Activated CD8-positive, alpha-beta T cell treated with anti-CD3 and anti-CD28 coated beads, Interleukin-2, amount 10 ng/mL, durations not matched to agents 7 days and 5 days (primary cell): ENCODE measurements around the gene POLR3F. TPM values are rescaled to one million over a fixed set of nuclear protein-coding genes. Genes with fewer than 3 reads are reported as not detected.
"Not testable (repeated sequence)": the region's sequence is repeated elsewhere in the genome, so short reads cannot be mapped to it uniquely, and the experiment has no call there.

Experiments
- ATAC-seq: fragments of 150-1000 bp; cut with Tn5 transposase; one replicate; pipeline ENCODE4 v1.10.0; 2021; ENCODE audit warnings: moderate library complexity
- CTCF ChIA-PET: fragments of 350-600 bp; sonication (Branson Sonifier 250); formaldehyde crosslinking; loops from one replicate; lab custom pipeline; 2021; ENCODE audit warnings: antibody characterized with exemption; lab: Charles Lee
- POLR2A ChIA-PET: fragments of 350-600 bp; sonication (Branson Sonifier 250); formaldehyde crosslinking; loops from one replicate; lab custom pipeline; 2021; ENCODE audit warnings: antibody characterized with exemption; lab: Charles Lee
- DNase-seq: peaks from one replicate; pipeline ENCODE4 v3.0.0-alpha.2; 2020
- H3K27ac Mint-ChIP-seq: one replicate; pipeline ENCODE4 v1.8.0; 2021; ENCODE audit warnings: mild to moderate bottlenecking, mixed read lengths
- H3K27me3 Mint-ChIP-seq: one replicate; pipeline ENCODE4 v1.8.0; 2021; ENCODE audit warnings: low read depth, mixed read lengths
- H3K36me3 Mint-ChIP-seq: one replicate; pipeline ENCODE4 v1.8.0; 2021; ENCODE audit warnings: low read depth, mixed read lengths
- H3K4me1 Mint-ChIP-seq: one replicate; pipeline ENCODE4 v1.8.0; 2021; ENCODE audit warnings: low read depth, mixed read lengths
- H3K4me3 Mint-ChIP-seq: one replicate; pipeline ENCODE4 v1.8.0; 2021; ENCODE audit warnings: mild to moderate bottlenecking, mixed read lengths
- H3K9me3 Mint-ChIP-seq: one replicate; pipeline ENCODE4 v1.8.0; 2022; ENCODE audit warnings: mixed read lengths; ENCODE audit not compliant: insufficient read depth
- total RNA-seq, 2 experiments: library from RNA; stranded (reverse); gene quantifications; one replicate each; pipeline ENCODE4 v1.2.3, GENCODE V29; 2021

The POLR3F gene
- total RNA-seq, 2 experiments from 2014 or later = 8.3 to 8.4 TPM

GRCh38 chr20:18506744-18507143 lies 39.6 kb downstream of the POLR3F start:
- peak; percentile 42 for DNase-seq
- Mint-ChIP-seq H3K9me3 (no peaks in the 10 kb centered on the region), H3K4me3 (peak overlapping the region; percentile 94), H3K36me3 (peaks cover 29% of the 10 kb centered on the region), H3K4me1 (peaks cover 51% of the 10 kb centered on the region), H3K27ac (peak overlapping the region; percentile 99), H3K27me3 (no peaks in the 10 kb centered on the region)
- ATAC-seq = no peak
- ChIA-PET POLR2A (interaction anchor here (0.7 to 3.1 kb wide), 13 partner anchors 8 to 541 kb away, joined by 3 to 54 read pairs (median 4); partner anchors contain the start of genes DZANK1, POLR3F, RBBP9 and SMIM26), CTCF (interaction anchor here (0.9 to 3.9 kb wide), 10 partner anchors 9 to 93 kb away, joined by 3 to 34 read pairs (median 3); partner anchors contain the start of genes POLR3F and RBBP9)

GRCh38 chr20:18507218-18508191 lies 40.3 kb downstream of the POLR3F start, which contains the start of gene SEC23B:
TSS of gene SEC23B (plus strand) at chr20:18507940. CDS start at chr20:18510836, 2,896 bp downstream.
- ChIA-PET CTCF (interaction anchor here (0.9 to 3.9 kb wide), 9 partner anchors 10 to 94 kb away, joined by 3 to 34 read pairs (median 3); partner anchors contain the start of genes POLR3F and RBBP9), POLR2A (interaction anchor here (0.5 to 3.1 kb wide), 17 partner anchors 8 to 542 kb away, joined by 3 to 54 read pairs (median 4); partner anchors contain the start of genes DZANK1, POLR3F, RBBP9 and SMIM26)
- peaks cover 54% of the 10 kb centered on the region for H3K4me1 Mint-ChIP-seq
- peaks cover 34% of the 10 kb centered on the region for H3K36me3 Mint-ChIP-seq
- no peaks in the 10 kb centered on the region for H3K27me3 Mint-ChIP-seq
- DNase-seq (peak; percentile 98), ATAC-seq (peak; percentile 95)
- H3K9me3 Mint-ChIP-seq = no peaks in the 10 kb centered on the region
- peak within 1 kb of the TSS; percentile 99 for H3K27ac Mint-ChIP-seq
- peak within 1 kb of the TSS; percentile 94 for H3K4me3 Mint-ChIP-seq

DNA sequence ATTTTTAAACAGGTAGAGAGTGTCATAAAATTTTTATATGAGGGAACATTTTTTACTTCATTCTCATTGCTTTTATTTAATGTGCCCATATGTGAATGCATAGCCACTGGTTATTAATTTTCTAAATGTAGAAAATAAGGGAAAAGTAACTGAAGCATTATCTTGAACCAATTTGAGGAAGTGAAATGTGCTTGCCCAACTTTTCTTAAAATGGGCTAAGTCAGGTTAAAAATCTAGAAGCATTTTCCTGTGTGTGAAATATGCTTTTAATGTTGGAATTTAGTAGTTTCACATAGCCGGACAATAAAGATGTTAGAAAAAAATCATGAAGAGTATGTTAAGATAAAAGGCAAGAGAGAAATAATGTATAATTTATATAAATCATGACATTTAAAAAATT lies 44.4 kb downstream of the POLR3F start:
- Mint-ChIP-seq H3K36me3 (peaks cover 53% of the 10 kb centered on the region), H3K4me1 (peaks cover 55% of the 10 kb centered on the region), H3K4me3 (no peak overlapping the region), H3K27me3 (no peaks in the 10 kb centered on the region), H3K9me3 (no peaks in the 10 kb centered on the region), H3K27ac (no peak overlapping the region)
- CTCF ChIA-PET = no interaction called here
- POLR2A ChIA-PET = no interaction called here
- DNase-seq (no peak), ATAC-seq (no peak)

DNA sequence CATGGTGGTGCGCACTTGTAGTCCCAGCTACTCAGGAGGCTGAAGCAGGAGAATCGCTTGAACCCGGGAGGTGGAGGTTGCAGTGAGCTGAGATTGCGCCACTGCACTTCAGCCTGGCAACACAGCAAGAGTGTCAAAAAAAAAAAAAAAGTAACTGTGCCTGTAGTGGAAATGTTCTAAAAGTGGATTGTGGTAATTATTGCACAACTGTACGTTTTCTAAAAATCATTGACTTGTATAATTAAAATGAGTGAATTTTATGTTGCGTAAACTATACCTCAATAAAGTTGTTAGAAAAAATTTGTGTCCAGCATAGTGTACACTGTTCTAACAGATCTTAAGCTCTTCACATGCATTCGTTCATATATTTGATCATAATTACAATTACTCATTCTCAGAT lies 46.0 kb downstream of the POLR3F start:
- no peak for DNase-seq

DNA sequence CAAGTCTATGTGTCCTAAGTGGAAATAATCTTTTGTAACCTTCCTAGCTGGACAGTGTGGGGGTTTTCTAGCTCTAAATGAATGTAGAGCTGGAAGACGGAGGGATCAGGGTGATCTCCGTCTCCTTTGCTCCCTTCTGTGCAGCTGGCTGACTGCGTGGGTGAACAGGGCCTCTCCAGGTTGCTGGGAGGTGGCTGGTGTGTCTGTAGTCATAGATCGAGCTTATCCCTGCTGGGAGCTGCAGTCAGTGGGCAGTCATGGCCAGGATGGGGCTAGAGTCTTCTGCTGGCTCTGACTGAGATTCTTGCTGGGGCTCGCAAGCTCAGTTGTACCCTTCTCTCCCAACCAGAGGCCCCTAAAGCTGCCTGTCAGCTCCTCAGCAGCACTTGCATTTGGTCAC lies 46.9 kb downstream of the POLR3F start:
- POLR2A ChIA-PET = no interaction called here
- Mint-ChIP-seq H3K36me3 (peaks cover 47% of the 10 kb centered on the region), H3K4me1 (peaks cover 37% of the 10 kb centered on the region), H3K27ac (no peak overlapping the region), H3K27me3 (no peaks in the 10 kb centered on the region), H3K4me3 (no peak overlapping the region), H3K9me3 (no peaks in the 10 kb centered on the region)
- ATAC-seq (no peak), DNase-seq (no peak)
- CTCF ChIA-PET = interaction anchor here (0.6 kb wide), 1 partner anchor 15 kb away, joined by 3 read pairs; no protein-coding TSS in a partner anchor

More for the DNA sequence above, 46.0 kb downstream of the POLR3F start:
- no peak overlapping the region for H3K27ac Mint-ChIP-seq
- peaks cover 46% of the 10 kb centered on the region for H3K4me1 Mint-ChIP-seq
- H3K4me3 Mint-ChIP-seq = no peak overlapping the region
- H3K36me3 Mint-ChIP-seq = peaks cover 51% of the 10 kb centered on the region
- H3K27me3 Mint-ChIP-seq = no peaks in the 10 kb centered on the region
- ATAC-seq = no peak
- ChIA-PET CTCF (no interaction called here), POLR2A (no interaction called here)
- H3K9me3 Mint-ChIP-seq = no peaks in the 10 kb centered on the region

GRCh38 chr20:18515973-18516372 lies 48.8 kb downstream of the POLR3F start:
- Mint-ChIP-seq H3K4me3 (no peak overlapping the region), H3K27me3 (no peaks in the 10 kb centered on the region), H3K4me1 (peaks cover 19% of the 10 kb centered on the region), H3K27ac (no peak overlapping the region), H3K9me3 (no peaks in the 10 kb centered on the region), H3K36me3 (peaks cover 31% of the 10 kb centered on the region)
- no peak for DNase-seq
- ATAC-seq = no peak
- ChIA-PET CTCF (no interaction called here), POLR2A (interaction anchor here (1.9 kb wide), 1 partner anchor 9 kb away, joined by 7 read pairs; the partner anchor contains the start of gene SEC23B)

DNA sequence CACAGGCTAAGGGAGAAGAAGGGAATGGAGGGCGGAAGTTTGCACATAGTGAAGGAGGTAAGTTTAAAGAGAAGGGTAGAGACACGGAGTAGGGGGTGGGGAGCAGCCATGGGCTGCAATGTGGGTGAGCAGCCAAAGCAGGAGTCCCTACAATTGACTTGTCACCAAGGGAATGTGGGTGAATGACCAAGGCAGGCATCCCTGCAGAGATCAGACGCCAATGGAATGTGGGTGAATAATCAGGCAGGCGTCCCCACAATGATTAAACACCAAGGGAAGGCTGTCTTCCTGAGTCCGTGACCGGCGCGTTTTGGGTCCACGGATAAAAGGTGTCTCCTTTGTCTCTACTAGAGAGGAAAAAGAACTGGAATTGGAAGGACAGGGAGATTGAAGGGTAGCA lies 54.9 kb downstream of the POLR3F start:
- H3K27ac Mint-ChIP-seq, H3K27me3 Mint-ChIP-seq, H3K4me3 Mint-ChIP-seq, ATAC-seq, H3K9me3 Mint-ChIP-seq, CTCF ChIA-PET, POLR2A ChIA-PET, H3K4me1 Mint-ChIP-seq, DNase-seq: not testable (repeated sequence)
- H3K36me3 Mint-ChIP-seq = peaks cover 23% of the 10 kb centered on the region

- ATAC-seq (no peak), DNase-seq (no peak)
- H3K36me3 Mint-ChIP-seq = peaks cover 30% of the 10 kb centered on the region
- H3K27me3 Mint-ChIP-seq = no peaks in the 10 kb centered on the region
- no peak overlapping the region for H3K4me3 Mint-ChIP-seq
- H3K4me1 Mint-ChIP-seq = no peaks in the 10 kb centered on the region
- H3K9me3 Mint-ChIP-seq = no peaks in the 10 kb centered on the region
- no peak overlapping the region for H3K27ac Mint-ChIP-seq
- POLR2A ChIA-PET = no interaction called here
- CTCF ChIA-PET = no interaction called here
These were observed 55.9 kb downstream of the POLR3F start for GRCh38 chr20:18523066-18523465.

GRCh38 chr20:18524646-18525045 lies 57.5 kb downstream of the POLR3F start:
- H3K36me3 Mint-ChIP-seq = peaks cover 46% of the 10 kb centered on the region
- DNase-seq (no peak), ATAC-seq (no peak)
- ChIA-PET CTCF (no interaction called here), POLR2A (no interaction called here)
- no peaks in the 10 kb centered on the region for H3K4me1 Mint-ChIP-seq
- no peak overlapping the region for H3K27ac Mint-ChIP-seq
- H3K27me3 Mint-ChIP-seq = no peaks in the 10 kb centered on the region
- no peaks in the 10 kb centered on the region for H3K9me3 Mint-ChIP-seq
- no peak overlapping the region for H3K4me3 Mint-ChIP-seq

- ATAC-seq, CTCF ChIA-PET, H3K9me3 Mint-ChIP-seq, H3K27ac Mint-ChIP-seq, H3K27me3 Mint-ChIP-seq, POLR2A ChIA-PET, H3K4me3 Mint-ChIP-seq, H3K4me1 Mint-ChIP-seq, DNase-seq: not testable (repeated sequence)
- H3K36me3 Mint-ChIP-seq = peaks cover 58% of the 10 kb centered on the region
These were observed 59.6 kb downstream of the POLR3F start for GRCh38 chr20:18526761-18527160.

DNA sequence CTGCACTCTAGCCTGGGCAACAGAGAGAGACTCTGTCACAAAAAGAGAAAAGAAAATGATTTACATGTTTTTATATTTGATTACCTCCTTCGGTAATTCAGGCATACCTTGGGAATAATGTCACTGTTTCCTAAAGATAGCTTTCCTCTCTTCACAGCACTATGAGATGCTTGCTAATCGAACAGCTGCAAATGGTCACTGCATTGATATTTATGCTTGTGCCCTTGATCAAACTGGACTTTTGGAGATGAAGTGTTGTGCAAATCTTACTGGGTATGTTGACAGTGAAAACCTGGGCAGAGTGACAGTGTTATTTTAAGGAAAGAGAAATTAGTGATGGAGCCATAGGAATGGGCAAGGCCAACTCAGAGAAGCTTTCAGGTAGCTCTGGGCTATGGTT lies 60.1 kb downstream of the POLR3F start:
- Mint-ChIP-seq H3K9me3 (no peaks in the 10 kb centered on the region), H3K4me1 (no peaks in the 10 kb centered on the region), H3K27me3 (no peaks in the 10 kb centered on the region), H3K4me3 (no peak overlapping the region), H3K36me3 (peaks cover 64% of the 10 kb centered on the region), H3K27ac (no peak overlapping the region)
- no peak for ATAC-seq
- no peak for DNase-seq
- ChIA-PET CTCF (no interaction called here), POLR2A (no interaction called here)

DNA sequence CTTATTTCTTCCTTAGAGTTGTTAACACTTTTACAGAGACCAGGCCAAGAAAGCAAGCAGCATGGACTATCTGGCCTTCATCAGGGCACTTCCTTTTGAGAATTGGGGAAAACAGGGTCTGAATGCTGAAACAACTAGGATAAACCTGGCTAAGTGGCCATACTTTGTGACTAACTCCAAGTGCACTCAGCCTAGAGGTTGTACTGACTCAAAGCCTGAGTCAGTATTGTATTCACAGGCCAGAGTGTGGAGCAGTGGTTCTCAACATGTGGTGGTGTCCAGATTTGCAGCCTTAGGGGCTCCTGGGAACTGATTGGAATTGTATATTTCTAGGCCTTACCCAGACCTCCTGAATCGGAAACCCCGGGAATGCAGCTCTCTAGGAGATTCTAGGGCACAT lies 60.6 kb downstream of the POLR3F start:
- Mint-ChIP-seq H3K4me1 (no peaks in the 10 kb centered on the region), H3K36me3 (peaks cover 69% of the 10 kb centered on the region), H3K9me3 (no peaks in the 10 kb centered on the region), H3K27me3 (no peaks in the 10 kb centered on the region), H3K4me3 (no peak overlapping the region), H3K27ac (no peak overlapping the region)
- DNase-seq (no peak), ATAC-seq (no peak)
- ChIA-PET POLR2A (no interaction called here), CTCF (no interaction called here)
